Kidney (tissue), 14 donors: ENCODE data around the gene CCDC184. TPM values are rescaled to one million over a fixed set of nuclear protein-coding genes. Genes with fewer than 3 reads are reported as not detected.

Source experiments
- DNase-seq, 5 donors: peaks; one replicate each; pipeline ENCODE4 v3.0.0-alpha.2; 2013 to 2020
- FAIRE-seq: peaks from 2 replicates; lab custom pipeline; 2012; peaks lifted over from hg19 to GRCh38; lab: Jason Lieb, UNC
- H3K27ac ChIP-seq, 2 donors: one replicate each; pipeline ENCODE4 v1.7.0; 2013; ENCODE audit warnings: low read depth in 2 of 2, low read length in 2 of 2, inconsistent platforms in 1 of 2
- H3K27me3 ChIP-seq: one replicate; pipeline ENCODE4 v1.7.1; 2013; ENCODE audit warnings: low read length, inconsistent platforms; ENCODE audit not compliant: control insufficient read depth, insufficient read depth
- H3K36me3 ChIP-seq, 3 donors: one replicate each; pipeline versions ENCODE4 v1.7.0 to v1.7.1; 2013; ENCODE audit warnings: low read length in 3 of 3, control low read depth in 1 of 3, inconsistent platforms in 1 of 3; ENCODE audit not compliant: insufficient read depth in 3 of 3, control insufficient read depth in 2 of 3
- H3K4me1 ChIP-seq, 3 donors: one replicate each; pipeline versions ENCODE4 v1.7.0 to v1.7.1; 2013; ENCODE audit warnings: low read length in 3 of 3, inconsistent platforms in 1 of 3, low read depth in 1 of 3; ENCODE audit not compliant: control insufficient read depth in 2 of 3, insufficient read depth in 2 of 3
- H3K4me3 ChIP-seq, 3 donors: one replicate each; pipeline versions ENCODE4 v1.7.0 to v1.8.1; 2013; ENCODE audit warnings: low read length in 3 of 3, control low read depth in 1 of 3, inconsistent platforms in 1 of 3
- H3K9ac ChIP-seq, 3 donors: one replicate each; pipeline versions ENCODE4 v1.7.0 to v1.7.1; 2013; ENCODE audit warnings: low read length in 3 of 3, control low read depth in 1 of 3, inconsistent platforms in 1 of 3
- H3K9me3 ChIP-seq, 3 donors: one replicate each; pipeline versions ENCODE4 v1.7.0 to v1.7.1; 2013; ENCODE audit warnings: low read length in 3 of 3, control low read depth in 1 of 3, inconsistent platforms in 1 of 3; ENCODE audit not compliant: control insufficient read depth in 2 of 3, insufficient read depth in 1 of 3
- CTCF ChIP-seq: IDR thresholded peaks from 3 replicates; pipeline ENCODE4 v1.5.1; 2012; ENCODE audit warnings: mild to moderate bottlenecking, moderate library complexity, borderline replicate concordance; ENCODE audit not compliant: insufficient read depth; ENCODE audit errors: extremely low read depth
- intact Hi-C: fragments of 100-400 bp; cut with DNase I; formaldehyde crosslinking; loops from one replicate; pipeline ENCODE4 v1.11.1; 2022
- polyA plus RNA-seq: library from polyadenylated mRNA; stranded (reverse); fragments of 350-450 nt; fragmentation: Illumina TruSeq; extraction: RNeasy Lipid Tissue Mini Kit (QIAGEN cat#74804); gene quantifications from one replicate; pipeline ENCODE4 v1.2.3, GENCODE V29; 2014; ENCODE audit warnings: low read depth, low replicate concordance; ENCODE audit not compliant: insufficient read depth
- total RNA-seq: library from RNA; stranded (reverse); fragmentation: NEBNext Ultra II Directional; extraction: Animal tissue kit (Norgen Biotek cat#: 25700); gene quantifications from one replicate; pipeline ENCODE4 v1.2.1, GENCODE V29; 2021
- donor health status: control.
- donor health status: control.
- donor health status: control.
- donor health status: control.
- donor health status: control.
- donor health status: DM: yes; HTN: yes; CAD: no.
- donor health status: Normal renal cell carcinoma (clear cell type).

Gene CCDC184
- total and polyA plus RNA-seq, 2 donors from 2014 or later = 1.7 to 2.0 TPM

- no peak for TF ChIP-seq CTCF
- Histone ChIP-seq H3K9ac (no peak overlapping the region), H3K4me1 (peaks cover 0 to 2% (median 0%) of the 10 kb centered on the region in 3 donors), H3K27me3 (no peaks in the 10 kb centered on the region), H3K9me3 (no peaks in the 10 kb centered on the region), H3K36me3 (no peaks in the 10 kb centered on the region), H3K27ac (no peak overlapping the region), H3K4me3 (no peak overlapping the region)
- intact Hi-C loops = no loop called here
- FAIRE-seq = no peak
- no peak for DNase-seq
Measured at GRCh38 chr12:48193623-48194022, 10.2 kb downstream of the CCDC184 start.

- no peaks in the 10 kb centered on the region for H3K36me3 ChIP-seq
- no peak overlapping the region for H3K4me3 ChIP-seq
- H3K9me3 ChIP-seq = no peaks in the 10 kb centered on the region
- H3K27ac ChIP-seq = no peak overlapping the region
- intact Hi-C loops = no loop called here
- no peak for TF ChIP-seq CTCF
- DNase-seq = no peak
- H3K27me3 ChIP-seq = no peaks in the 10 kb centered on the region
- no peak for FAIRE-seq
- peaks cover 0 to 2% (median 0%) of the 10 kb centered on the region in 3 donors for H3K4me1 ChIP-seq
- H3K9ac ChIP-seq = no peak overlapping the region
Measured at GRCh38 chr12:48194799-48195201, 11.4 kb downstream of the CCDC184 start.

GRCh38 chr12:48197549-48197970 lies 14.1 kb downstream of the CCDC184 start:
- Histone ChIP-seq H3K9ac (peak overlapping the region; percentile 65 to 91 (median 84)), H3K4me3 (peak overlapping the region; percentile 92 to 97 (median 93))
- no peak for FAIRE-seq

More at GRCh38 chr12:48197549-48197970, 14.1 kb downstream of the CCDC184 start:
- no peaks in the 10 kb centered on the region for H3K27me3 ChIP-seq
- DNase-seq = peak in 2 of 5 donors; percentile 21 to 80
- intact Hi-C loops = no loop called here
- peak; percentile 43 for TF ChIP-seq CTCF
- peaks cover 0 to 2% (median 0%) of the 10 kb centered on the region in 3 donors for H3K9me3 ChIP-seq
- no peaks in the 10 kb centered on the region for H3K36me3 ChIP-seq
- H3K27ac ChIP-seq = peak overlapping the region; percentile 94 to 96
- H3K4me1 ChIP-seq = peaks cover 0 to 3% (median 2%) of the 10 kb centered on the region in 3 donors
